ENCODE results near the gene PTPRH. TPM values are rescaled to one million over a fixed set of nuclear protein-coding genes. Genes with fewer than 3 reads are reported as not detected.
A peak's percentile ranks its signal among the peaks of the same experiment; 100 is the strongest.

PTPRH gene
- total and polyA plus RNA-seq, 9 of the 15 experiments (the other 6 are each of a cell fraction or from before 2014, with no cell fraction given): 0.87 to 34.3 (median 22.7) TPM

DNA sequence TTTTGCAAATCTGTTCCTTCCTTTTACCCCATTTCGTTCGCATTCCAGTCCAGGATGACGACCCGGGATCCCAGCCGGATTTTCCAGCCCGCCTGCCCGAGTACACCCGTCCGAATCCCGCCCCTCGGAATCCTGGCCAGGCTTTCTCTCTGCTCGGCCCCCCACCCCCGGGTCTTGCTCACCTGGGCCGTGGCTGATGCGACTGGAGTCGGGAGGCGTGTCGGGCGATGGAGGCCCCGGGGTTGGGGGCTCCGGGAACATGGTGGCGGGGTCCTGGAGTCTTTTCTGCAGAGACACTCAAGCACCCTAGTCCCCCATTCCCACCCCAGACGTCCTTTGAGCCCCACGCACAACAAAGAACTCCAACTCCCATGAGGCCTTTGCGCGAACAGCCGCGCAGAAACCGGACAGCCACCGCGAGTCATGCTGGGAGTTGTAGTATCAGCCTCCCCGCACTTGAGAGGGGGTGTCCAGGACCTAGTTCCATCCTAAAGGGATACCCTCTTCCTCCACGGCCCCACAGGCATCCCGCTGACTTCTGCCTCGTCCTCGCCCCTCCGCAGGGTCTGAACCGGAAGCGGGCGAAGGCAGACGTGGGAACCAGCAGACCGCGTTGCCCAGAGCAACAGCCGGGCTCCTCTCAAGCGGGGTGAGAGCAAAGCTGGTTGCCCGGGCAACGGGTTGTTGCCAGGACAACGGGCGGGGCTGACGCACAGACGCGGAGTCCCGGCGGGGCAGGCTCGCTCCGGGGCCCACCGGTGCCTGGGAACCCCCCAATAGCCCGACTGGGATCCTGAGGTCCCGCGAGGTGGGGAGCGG, 30.3 kb downstream of the PTPRH start (continued):
- no peak for TF ChIP-seq MAFF (IDR thresholded peaks at IDR 0.05; ENCODE audit: low read length)
- no peak for TF ChIP-seq ZNF311 (CRISPR knock-in tag; IDR thresholded peaks at IDR 0.05)
- TF ChIP-seq EP400 (IDR thresholded peaks at IDR 0.05): no peak; the same call in 1 of the 2 replicates
- TF ChIP-seq TAF15 (IDR thresholded peaks at IDR 0.05; ENCODE audit: low read depth, low read length): no peak
- no peak for TF ChIP-seq CHD7 (IDR thresholded peaks at IDR 0.05; ENCODE audit: low read depth, low read length)
- TF ChIP-seq, protein P1, sequence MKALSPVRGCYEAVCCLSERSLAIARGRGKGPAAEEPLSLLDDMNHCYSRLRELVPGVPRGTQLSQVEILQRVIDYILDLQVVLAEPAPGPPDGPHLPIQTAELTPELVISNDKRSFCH (CRISPR knock-in tag; IDR thresholded peaks at IDR 0.05): no peak
- TF ChIP-seq, protein P1 (tag; IDR thresholded peaks at IDR 0.05): no peak
- no peak for TF ChIP-seq STAT6 (CRISPR knock-in tag; IDR thresholded peaks at IDR 0.05)
- TF ChIP-seq XRCC4 (IDR thresholded peaks at IDR 0.05; ENCODE audit: extremely low read depth, insufficient read depth, insufficient read length): no peak
- peak; percentile 65 for TF ChIP-seq POLR2G (IDR thresholded peaks at IDR 0.05; ENCODE audit: low read depth, low read length)
- TF ChIP-seq ELF4 (CRISPR knock-in tag; IDR thresholded peaks at IDR 0.05): peak; percentile 78; the same call in 1 of the 2 replicates
- peak; percentile 47; the same call in 1 of the 2 replicates for TF ChIP-seq FOXJ2 (tag; IDR thresholded peaks at IDR 0.05)
- peak; percentile 80 for TF ChIP-seq ZNF644 (tag; IDR thresholded peaks at IDR 0.05; ENCODE audit: low read depth)

Data from K562 (cell line).